ENCODE results near the gene C16orf74.

The C16orf74 gene

DNA sequence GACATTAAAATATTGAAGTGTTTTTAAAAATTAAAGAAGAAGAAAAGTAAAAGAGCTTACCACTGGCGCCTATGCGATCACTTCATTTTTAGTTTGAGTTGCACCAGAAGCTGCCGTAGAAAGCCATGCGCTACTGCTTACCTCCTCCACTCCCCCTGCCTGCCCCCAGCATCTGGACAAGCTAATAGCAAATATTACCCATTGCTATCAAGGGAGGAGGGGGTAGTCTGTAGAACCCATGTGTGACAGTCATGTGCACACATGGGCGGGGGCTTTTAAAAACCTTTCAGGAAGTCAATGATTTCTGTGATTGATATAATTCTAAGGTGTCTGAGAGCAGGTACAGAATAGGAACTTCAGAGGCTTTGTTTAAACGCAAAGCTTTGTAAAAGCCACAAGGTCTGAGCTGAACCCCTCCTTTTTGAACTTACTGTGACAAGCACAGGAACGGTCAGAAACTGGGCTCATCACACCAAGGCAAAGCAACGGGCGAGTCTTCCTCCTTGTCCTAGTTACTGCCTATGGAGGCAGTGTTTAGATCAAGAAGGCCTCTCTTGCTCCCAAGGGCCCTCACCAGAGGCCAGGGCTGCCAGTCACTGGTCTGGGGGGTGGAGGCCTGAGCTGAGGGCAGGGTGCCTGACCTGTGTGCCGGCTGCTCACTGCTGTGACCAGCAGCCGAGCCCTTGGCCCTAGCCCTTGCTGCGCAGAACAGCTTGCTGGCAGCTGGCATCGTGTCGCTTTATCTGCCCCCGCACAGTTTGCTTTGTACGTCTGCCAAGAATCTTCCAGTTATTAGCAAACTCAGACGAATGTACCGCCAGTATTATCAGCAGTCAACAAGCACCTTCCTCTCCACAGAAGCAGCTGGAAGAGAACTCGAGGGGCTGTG lies 77.1 kb downstream of the C16orf74 start:
- no peak for TF ChIP-seq TAF1 (IDR thresholded peaks at IDR 0.05; ENCODE audit: borderline replicate concordance, low read depth, low read length)
- no peak for TF ChIP-seq POLR2A (IDR thresholded peaks at IDR 0.05; ENCODE audit: low read depth, low read length)
- no peak for TF ChIP-seq POLR2AphosphoS5 (IDR thresholded peaks at IDR 0.05; ENCODE audit: low read depth, low read length)
- DNase-seq (ENCODE audit: insufficient read length) (no peak), FAIRE-seq (no peak)

DNA sequence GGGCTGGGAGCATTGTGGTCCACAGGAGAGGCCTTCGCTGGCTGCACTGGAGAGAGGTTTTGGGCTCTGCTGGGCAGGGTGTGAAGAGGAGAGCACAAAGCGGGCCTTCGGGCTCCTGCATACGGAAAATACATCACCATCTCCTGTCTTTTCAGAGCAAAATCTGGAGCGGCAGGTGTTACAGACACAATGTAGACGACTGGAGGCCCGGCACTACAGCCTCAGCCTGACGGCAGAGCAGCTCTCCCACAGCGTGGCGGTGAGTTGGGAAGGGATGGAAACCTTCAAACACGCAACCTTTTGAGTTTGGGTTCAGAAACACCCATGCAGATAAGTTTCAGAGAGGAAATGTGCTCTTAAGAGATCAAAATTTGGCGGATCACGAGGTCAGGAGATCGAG lies 80.1 kb downstream of the C16orf74 start:
- FAIRE-seq (no peak), DNase-seq (ENCODE audit: insufficient read length) (no peak)
- no peak for TF ChIP-seq TAF1 (IDR thresholded peaks at IDR 0.05; ENCODE audit: borderline replicate concordance, low read depth, low read length)
- TF ChIP-seq POLR2A (IDR thresholded peaks at IDR 0.05; ENCODE audit: low read depth, low read length) = no peak
- TF ChIP-seq POLR2AphosphoS5 (IDR thresholded peaks at IDR 0.05; ENCODE audit: low read depth, low read length) = no peak

DNA sequence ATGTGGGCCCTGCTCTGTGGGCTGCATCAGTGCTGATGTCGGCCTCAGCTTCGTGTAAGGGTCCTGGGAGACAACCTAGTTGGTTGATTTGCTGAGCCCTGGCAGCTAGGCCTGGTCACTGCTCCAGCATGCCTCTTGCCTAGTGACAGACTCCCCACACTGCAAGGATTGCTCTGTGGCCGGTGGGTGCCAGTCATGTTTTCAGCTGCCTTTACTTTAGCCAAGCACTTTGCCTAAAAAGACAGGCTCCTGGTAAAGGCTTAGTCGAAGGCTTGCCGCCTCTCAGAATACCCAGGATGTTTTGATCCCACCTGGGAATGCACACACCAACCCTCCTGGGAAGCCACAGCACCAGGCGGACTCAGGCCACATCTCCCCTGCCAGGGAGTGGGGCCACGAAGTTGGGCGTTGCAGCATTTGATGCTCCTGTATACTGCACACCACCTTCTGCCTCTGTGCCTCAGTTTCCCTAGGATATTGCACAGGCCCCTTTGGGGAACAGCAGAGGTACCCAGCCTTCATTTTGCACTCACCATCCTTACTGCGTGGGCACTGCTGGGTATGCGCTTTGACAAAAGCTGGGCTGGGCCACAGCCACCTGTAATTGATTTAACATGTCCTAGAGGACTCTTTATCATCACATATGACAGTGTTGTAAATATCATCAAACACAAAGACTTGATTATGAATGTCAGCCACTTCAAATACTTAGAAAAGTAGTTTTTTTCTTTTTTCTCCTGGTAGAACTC lies 82.0 kb downstream of the C16orf74 start:
- DNase-seq (ENCODE audit: insufficient read length) (no peak), FAIRE-seq (no peak)
- peak; percentile 41; the same call in 1 of the 2 replicates for TF ChIP-seq POLR2AphosphoS5 (IDR thresholded peaks at IDR 0.05; ENCODE audit: low read depth, low read length)
- TF ChIP-seq POLR2A (IDR thresholded peaks at IDR 0.05; ENCODE audit: low read depth, low read length) = no peak

DNA sequence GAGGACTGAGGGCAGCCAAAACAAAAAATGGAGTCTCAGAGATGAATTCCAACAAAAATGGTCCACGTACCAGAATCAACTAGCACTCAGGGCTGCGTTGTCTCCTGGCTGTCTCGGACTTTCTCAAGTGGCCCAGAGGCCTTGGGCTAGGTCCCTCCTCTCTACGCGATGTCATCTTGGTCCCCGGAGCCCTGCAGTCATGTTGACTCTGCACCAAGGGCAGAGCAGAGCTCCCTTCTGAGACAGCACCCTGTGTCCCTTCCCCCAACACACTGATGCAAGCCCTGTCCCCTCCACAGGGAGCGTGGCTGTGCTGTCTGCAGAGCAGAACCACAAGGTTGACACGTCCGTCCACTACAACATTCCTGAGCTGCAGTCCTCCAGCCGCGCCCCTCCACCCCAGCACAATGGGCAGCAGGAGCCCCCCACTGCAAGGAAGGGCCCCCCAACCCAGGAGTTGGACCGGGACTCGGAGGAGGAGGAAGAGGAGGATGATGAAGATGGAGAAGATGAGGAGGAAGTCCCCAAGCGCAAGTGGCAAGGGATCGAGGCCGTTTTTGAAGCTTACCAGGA lies 83.0 kb downstream of the C16orf74 start:
- TF ChIP-seq TAF1 (IDR thresholded peaks at IDR 0.05; ENCODE audit: borderline replicate concordance, low read depth, low read length) = no peak
- TF ChIP-seq POLR2A (IDR thresholded peaks at IDR 0.05; ENCODE audit: low read depth, low read length) = no peak
- TF ChIP-seq POLR2AphosphoS5 (IDR thresholded peaks at IDR 0.05; ENCODE audit: low read depth, low read length) = no peak
- DNase-seq (ENCODE audit: insufficient read length) = no peak
- no peak for FAIRE-seq

DNA sequence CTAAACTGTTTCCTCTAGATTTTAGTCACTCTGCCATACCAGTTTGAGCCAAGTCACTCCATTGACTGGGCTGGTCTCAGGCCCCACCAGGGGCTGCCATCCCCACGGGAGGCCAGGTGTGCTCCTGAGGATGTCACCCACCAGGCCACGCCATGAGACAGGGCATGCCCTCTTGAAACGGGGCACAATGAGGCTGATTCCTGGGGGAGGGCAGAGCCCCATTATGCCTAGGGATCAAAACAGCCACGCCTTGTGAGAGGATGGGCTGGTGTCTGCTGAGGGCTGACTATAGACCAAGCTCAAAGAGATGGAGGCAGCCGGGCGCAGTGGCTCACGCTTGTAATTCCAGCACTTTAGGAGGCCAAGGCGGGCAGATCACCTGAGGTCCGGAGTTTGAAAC lies 83.6 kb downstream of the C16orf74 start:
- DNase-seq (ENCODE audit: insufficient read length) (no peak), FAIRE-seq (no peak)
- TF ChIP-seq TAF1 (IDR thresholded peaks at IDR 0.05; ENCODE audit: borderline replicate concordance, low read depth, low read length) (no peak), POLR2A (IDR thresholded peaks at IDR 0.05; ENCODE audit: low read depth, low read length) (no peak), POLR2AphosphoS5 (IDR thresholded peaks at IDR 0.05; ENCODE audit: low read depth, low read length) (no peak)

DNA sequence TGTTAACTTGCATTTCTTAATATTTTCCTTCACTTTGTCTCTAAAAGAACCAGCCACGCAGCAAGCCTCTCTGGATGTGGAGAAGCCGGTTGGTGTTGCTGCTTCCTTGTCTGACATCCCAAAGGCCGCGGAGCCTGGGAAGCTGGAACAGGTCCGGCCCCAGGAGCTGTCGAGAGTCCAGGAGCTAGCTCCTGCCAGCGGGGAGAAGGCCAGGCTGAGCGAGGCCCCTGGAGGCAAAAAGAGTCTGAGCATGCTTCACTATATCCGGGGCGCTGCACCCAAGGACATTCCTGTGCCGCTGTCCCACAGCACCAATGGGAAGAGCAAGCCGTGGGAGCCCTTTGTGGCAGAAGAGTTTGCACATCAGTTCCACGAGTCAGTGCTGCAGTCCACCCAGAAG lies 85.0 kb downstream of the C16orf74 start:
- TF ChIP-seq POLR2A (IDR thresholded peaks at IDR 0.05; ENCODE audit: low read depth, low read length) (no peak), TAF1 (IDR thresholded peaks at IDR 0.05; ENCODE audit: borderline replicate concordance, low read depth, low read length) (no peak), POLR2AphosphoS5 (IDR thresholded peaks at IDR 0.05; ENCODE audit: low read depth, low read length) (no peak)
- FAIRE-seq = no peak
- no peak for DNase-seq (ENCODE audit: insufficient read length)

DNA sequence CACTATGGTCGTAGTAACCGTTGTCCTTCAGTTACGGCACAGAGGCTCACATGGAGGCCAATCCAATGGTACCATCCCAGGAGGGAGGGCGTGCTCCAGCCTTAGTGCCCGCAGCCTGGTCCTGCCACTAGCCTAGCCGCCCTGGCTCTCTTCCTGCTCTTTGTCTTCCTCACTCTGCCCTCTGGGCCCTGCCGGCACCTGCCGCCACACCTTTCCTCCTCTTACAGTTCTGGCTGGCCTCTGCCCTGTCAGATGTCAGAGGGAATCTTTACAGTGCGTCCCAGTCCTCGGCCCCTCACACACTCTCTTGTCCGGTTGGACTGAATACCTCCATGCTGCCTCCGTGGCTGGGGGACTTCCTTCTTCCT lies 85.5 kb downstream of the C16orf74 start:
- no peak for DNase-seq (ENCODE audit: insufficient read length)
- no peak for TF ChIP-seq POLR2AphosphoS5 (IDR thresholded peaks at IDR 0.05; ENCODE audit: low read depth, low read length)
- no peak for TF ChIP-seq TAF1 (IDR thresholded peaks at IDR 0.05; ENCODE audit: borderline replicate concordance, low read depth, low read length)
- no peak for TF ChIP-seq POLR2A (IDR thresholded peaks at IDR 0.05; ENCODE audit: low read depth, low read length)
- no peak for FAIRE-seq

DNA sequence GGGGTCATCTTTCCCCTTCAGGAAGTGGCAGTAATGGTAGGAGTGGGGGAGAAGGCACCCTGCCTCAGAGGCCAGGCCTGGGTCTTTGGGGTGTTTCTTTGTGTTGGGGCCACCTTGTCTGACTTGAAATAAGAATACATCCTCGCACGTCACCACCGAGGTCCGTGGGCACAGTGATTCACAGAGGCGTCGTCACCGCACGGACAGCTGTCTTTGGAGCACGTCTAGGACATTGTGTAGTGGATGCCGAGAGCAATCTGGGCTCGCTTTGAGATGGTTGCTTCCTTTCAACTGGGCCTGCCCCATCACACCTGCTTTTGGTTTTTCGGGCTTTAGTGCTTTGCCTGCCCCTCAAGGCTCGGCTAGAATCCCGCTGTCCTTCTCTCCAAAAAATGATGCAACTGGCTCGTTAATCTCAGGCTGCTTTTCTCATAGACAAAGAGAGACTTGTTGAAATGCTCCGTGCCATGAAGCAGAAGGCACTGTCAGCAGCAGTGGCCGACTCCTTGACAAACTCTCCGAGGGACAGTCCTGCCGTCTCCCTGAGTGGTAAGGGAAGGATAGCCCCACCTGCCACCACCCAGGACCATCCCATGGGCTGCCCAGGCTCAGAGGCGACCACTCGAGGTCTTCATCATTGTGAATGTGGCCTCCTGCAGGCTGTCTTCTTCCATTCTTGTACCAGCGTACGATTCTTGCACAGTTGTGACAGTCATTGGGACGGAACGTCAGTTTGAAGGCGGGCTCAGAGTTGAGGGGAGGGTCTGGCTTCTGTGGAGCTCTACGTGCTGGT lies 86.1 kb downstream of the C16orf74 start:
- DNase-seq (ENCODE audit: insufficient read length) = no peak
- no peak for FAIRE-seq
- TF ChIP-seq TAF1 (IDR thresholded peaks at IDR 0.05; ENCODE audit: borderline replicate concordance, low read depth, low read length) (no peak), POLR2A (IDR thresholded peaks at IDR 0.05; ENCODE audit: low read depth, low read length) (no peak), POLR2AphosphoS5 (IDR thresholded peaks at IDR 0.05; ENCODE audit: low read depth, low read length) (no peak)

DNA sequence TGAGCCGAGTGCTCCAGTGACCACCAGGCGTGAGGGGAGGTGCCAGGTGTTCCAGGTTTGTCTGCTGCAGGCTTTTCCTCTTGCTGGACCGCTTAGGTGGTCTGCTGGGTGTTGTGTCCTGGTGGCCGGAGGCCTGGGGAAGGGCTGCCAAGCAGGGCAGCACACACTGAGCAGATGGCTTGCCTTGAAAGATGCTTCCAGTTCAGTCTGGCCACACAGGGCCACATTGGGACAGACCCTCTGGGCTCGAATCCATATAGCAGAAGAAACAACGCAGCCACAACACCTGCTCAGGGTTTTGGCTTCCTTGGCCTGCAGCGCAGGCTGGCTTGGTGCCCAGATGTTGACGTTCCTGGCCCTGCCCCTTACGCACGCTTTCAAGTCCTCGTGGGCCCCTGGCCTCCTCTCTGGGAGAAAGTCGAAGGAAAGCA lies 87.0 kb downstream of the C16orf74 start:
- DNase-seq (ENCODE audit: insufficient read length) = no peak
- no peak for FAIRE-seq
- TF ChIP-seq POLR2AphosphoS5 (IDR thresholded peaks at IDR 0.05; ENCODE audit: low read depth, low read length) = no peak
- TF ChIP-seq TAF1 (IDR thresholded peaks at IDR 0.05; ENCODE audit: borderline replicate concordance, low read depth, low read length) = no peak
- TF ChIP-seq POLR2A (IDR thresholded peaks at IDR 0.05; ENCODE audit: low read depth, low read length) = no peak

DNA sequence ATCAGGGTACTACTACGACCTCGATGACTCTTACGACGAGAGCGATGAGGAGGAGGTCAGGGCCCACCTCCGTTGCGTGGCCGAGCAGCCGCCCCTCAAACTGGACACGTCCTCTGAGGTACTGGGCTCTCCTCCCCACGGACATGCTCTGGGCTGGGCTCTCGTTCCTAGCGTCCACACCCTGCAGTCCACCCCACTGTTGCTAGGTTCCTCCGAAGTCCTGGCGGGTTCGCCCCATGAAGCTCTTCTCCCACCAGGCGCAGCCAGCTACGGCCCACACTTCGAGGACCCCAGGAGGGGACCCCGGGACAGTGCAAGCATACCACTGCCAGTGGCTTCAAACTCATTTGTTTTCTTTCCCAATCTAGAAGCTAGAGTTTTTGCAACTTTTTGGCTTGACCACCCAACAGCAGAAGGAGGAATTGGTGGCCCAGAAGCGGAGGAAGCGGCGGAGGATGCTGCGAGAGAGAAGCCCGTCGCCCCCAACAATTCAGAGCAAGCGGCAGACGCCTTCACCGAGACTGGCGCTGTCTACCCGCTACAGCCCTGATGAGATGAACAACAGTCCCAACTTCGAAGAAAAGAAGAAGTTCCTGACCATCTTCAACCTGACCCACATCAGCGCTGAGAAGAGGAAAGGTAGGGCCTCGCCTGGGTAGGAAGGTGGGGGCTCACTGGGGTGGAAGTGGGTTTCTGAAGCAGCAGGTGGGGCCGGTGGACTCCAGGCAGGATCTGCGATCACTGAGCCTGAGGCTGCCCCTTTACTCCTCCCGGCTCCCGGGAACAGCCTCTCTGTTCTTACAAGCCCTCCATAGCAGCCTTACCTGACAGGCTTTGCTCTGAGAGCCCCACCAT lies 87.7 kb downstream of the C16orf74 start:
- no peak for DNase-seq (ENCODE audit: insufficient read length)
- FAIRE-seq = no peak
- no peak for TF ChIP-seq TAF1 (IDR thresholded peaks at IDR 0.05; ENCODE audit: borderline replicate concordance, low read depth, low read length)
- no peak for TF ChIP-seq POLR2AphosphoS5 (IDR thresholded peaks at IDR 0.05; ENCODE audit: low read depth, low read length)
- no peak for TF ChIP-seq POLR2A (IDR thresholded peaks at IDR 0.05; ENCODE audit: low read depth, low read length)

Data from GM12892 (cell line).